Right renal pelvis (tissue), 4 donors: Measurements from ENCODE around the gene DENND4C. TPM values are rescaled to one million over a fixed set of nuclear protein-coding genes. Genes with fewer than 3 reads are reported as not detected.
"Not testable (repeated sequence)": the region's sequence is repeated elsewhere in the genome, so short reads cannot be mapped to it uniquely, and the experiment has no call there.

Experiments
- DNase-seq, 4 donors: peaks; one replicate each; pipeline ENCODE4 v3.0.0-alpha.2; 2013; ENCODE audit warnings: low read depth in 4 of 4, low spot score in 3 of 4, missing footprints in 1 of 4
- polyA plus RNA-seq, 4 donors: library from polyadenylated mRNA; unstranded; fragments of 120-200 nt; gene quantifications; one replicate each; pipeline ENCODE4 v1.2.1, GENCODE V29; 2013; ENCODE audit not compliant: insufficient read length in 4 of 4

DENND4C gene
- polyA plus RNA-seq, 4 donors: 40.4 to 51.0 (median 47.9) TPM

DNA sequence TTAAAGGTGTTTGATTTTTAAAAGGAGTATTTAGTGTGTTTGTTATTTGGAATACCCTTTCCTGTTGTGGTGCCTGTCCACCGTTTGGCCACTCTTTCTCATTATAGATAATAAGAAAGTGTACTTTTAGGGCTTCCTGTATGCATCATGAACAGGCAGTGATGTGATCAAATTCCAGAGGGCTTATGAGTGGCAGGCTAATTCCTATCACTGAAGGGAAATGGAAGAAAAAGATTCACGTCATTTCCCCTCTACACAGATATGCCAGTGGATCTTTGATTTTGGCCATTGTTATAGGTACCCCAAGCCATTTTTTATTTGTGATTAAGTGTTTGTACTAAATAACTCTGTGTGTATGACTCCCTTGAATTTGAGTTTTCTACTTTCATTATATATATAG lies 112.5 kb downstream of the DENND4C start:
- DNase-seq: no peak

DNA sequence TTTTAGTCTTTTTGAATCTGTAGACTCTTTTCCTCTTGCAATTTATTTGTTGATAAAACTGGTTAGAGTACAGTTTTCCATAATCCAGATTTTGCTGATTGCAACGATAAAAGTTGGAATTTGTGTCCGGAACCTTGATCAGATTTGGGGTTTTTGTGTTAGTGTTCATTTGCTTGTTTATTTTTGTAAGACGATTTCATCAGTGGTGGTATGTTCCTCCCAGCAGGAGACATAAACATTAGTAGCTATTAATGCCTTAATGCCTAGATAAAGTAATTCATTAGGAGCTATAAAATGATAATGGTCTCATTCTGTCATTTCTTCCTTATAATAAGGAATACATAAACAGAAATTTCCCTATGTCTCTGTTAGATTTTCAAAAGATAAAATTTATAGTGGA lies 128.2 kb downstream of the DENND4C start:
- no peak for DNase-seq

- DNase-seq: no peak
Observed at GRCh38 chr9:19369107-19369506, 138.6 kb downstream of the DENND4C start.

GRCh38 chr9:19371942-19372341 lies 141.4 kb downstream of the DENND4C start:
- no peak for DNase-seq

DNA sequence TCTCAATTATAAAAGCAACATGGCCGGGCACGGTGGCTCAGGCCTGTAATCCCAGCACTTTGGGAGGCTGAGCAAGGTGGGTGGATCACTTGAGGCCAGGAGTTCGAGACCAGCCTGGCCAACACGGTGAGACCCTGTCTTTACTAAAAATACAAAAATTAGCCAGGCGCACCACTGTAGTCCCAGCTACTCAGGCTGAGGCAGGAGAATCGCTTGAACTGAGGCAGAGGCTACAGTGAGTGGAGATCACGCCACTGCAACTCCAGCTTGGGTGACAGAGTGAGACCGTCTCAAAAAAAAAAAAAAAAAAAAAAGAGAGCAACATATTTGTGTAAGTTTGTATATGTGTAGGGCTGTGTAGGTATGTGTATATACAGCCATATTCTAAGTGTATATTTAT lies 142.1 kb downstream of the DENND4C start:
- no peak for DNase-seq

DNA sequence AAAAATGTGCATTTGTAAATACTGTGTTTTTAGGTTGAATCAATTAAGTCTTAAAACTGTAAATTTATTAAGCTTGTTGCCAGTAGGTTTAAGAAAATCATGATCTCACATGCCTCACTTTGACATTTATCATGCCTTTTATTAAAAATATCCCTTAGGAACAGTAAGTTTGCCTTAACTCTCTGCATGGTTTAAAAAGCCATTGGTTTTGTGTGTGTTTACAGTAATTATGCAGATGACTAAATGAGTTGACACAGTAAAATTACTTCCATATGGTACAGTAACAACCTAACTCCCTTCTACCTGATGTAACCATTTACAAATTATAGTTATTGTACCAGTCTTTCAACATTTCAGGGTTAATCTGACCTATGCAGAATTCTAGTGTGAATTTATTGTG lies 143.0 kb downstream of the DENND4C start:
- no peak for DNase-seq

- DNase-seq: no peak
Observed at GRCh38 chr9:19375538-19375937, 145.0 kb downstream of the DENND4C start.

DNA sequence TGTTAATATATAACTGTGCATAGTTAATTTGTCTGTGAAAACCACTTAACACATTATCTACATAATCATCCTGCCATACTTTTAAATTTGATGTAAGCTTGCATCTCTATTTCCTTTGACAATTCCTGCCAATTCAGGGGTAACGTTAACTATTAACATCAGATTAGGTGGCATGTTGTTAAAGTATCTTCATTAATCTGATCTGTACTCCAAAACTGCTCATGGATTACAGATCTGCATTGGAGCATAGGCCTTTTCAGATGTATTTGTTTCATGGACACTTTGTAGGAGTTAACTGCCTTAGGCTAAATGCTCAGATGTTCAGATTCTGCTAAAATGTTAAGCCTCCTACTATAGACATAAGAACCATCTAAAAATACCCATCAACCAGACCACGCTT lies 146.4 kb downstream of the DENND4C start:
- no peak for DNase-seq

- no peak for DNase-seq
Observed at GRCh38 chr9:19378164-19378563, 147.7 kb downstream of the DENND4C start.

DNA sequence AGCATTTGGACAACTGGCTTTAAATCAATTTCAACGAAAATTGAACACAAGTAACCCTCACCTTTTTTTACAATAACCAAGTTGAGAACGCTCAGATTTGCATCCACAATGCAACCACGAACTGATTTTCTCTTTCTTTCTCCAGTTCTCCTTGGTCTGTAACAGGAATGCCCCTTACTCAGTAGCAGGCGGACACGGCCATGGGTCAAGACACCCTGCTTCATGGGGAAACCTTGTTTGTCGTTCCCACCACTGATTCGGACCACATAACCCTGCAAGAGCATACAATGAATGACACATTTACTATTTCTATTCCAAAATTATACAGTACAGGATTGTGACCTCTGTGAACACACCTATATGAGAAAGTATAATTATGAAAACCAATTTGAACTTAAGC lies 148.2 kb downstream of the DENND4C start:
- no peak for DNase-seq

- DNase-seq: no peak
Observed at GRCh38 chr9:19379283-19379682, 148.8 kb downstream of the DENND4C start.

- DNase-seq: peak in 1 of 4 donors; percentile 20
Observed at GRCh38 chr9:19379697-19380046, 149.2 kb downstream of the DENND4C start.

DNA sequence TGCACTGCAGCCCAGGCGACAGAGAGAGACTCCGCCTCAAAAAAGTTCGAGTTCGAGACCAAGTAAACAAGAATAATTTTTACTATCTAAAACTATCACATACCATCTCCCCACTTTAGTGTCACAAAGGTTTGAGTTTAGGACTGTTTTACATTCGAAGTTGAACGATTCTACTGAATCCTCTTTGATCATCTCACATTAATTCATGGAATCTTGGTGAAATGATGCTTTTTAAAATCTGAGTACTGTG lies 150.3 kb downstream of the DENND4C start:
- DNase-seq: no peak

- no peak for DNase-seq
Observed at GRCh38 chr9:19381656-19382055, 151.2 kb downstream of the DENND4C start.

GRCh38 chr9:19385212-19385611 lies 154.7 kb downstream of the DENND4C start:
- not testable (repeated sequence) for DNase-seq

GRCh38 chr9:19385786-19386501 lies 155.5 kb downstream of the DENND4C start:
- no peak for DNase-seq

DNA sequence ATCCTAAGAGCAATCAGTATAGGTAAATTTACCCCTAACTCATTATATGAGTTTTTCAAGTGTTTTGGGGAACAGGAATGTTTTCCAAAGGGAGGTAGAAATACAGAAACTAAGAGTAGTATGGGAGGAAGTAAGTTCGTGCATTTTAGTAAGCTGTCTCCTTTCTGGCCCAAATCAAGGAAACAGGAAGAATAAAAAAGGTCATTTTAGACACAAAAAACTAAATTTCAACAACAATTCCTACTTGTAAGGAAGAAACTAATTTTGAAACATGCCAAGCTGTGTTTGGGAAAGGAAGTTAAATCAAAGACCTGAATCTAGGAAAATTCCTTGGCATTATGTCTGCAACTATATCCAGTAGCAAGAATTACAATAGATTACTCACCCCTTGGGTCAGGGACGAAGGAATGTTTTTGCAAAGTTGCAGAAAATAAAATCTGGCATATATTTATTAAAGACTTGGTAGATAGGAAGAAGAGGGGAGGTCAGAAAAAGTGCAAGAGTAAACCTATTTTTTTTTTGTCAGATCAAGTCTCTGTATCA lies 156.1 kb downstream of the DENND4C start:
- DNase-seq: no peak

GRCh38 chr9:19387317-19387716 lies 156.8 kb downstream of the DENND4C start:
- no peak for DNase-seq

GRCh38 chr9:19389539-19389938 lies 159.0 kb downstream of the DENND4C start:
- DNase-seq: not testable (repeated sequence)

- DNase-seq: no peak
Observed at GRCh38 chr9:19397845-19398244, 167.4 kb downstream of the DENND4C start.

- DNase-seq: not testable (repeated sequence)
Observed at GRCh38 chr9:19403231-19403630, 172.7 kb downstream of the DENND4C start.

DNA sequence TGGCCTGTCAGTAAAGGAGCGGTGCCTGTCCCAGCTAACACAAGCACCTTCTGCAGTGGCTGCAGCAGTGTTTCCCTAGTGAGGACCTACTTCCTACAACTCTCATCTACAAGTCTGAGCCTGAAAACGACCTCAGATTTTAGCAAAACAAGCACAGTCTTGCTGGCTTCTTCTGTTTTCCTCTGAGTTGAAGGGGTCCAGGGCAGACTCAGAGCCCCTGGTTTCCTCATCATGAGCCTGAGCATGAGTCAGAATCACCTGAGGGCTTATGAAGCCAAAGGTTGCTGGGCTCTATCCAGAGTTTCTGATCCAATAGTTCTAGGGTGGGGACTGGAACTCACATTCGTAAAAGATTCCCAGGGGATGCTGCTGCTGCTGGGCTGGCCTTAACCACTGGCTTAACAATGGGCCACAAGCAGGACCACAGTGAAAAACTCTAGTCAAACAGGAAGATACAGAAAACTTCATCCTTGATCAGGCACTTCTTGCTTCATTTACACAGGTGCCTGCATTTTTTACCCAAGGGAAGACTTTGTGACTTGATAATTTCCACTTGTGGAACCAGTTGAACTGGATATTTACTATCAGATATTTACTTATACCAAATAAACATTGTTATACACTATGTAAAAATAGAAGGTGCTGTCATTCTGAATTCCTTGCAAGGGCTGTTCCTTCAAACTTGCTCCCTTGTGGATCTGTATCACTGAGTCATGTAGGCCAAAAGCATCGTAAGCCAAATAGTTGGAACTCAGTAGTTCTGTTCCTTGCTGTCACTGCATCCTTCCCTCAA lies 174.0 kb downstream of the DENND4C start:
- DNase-seq: no peak
